ENCODE measurements around the gene INF2. TPM values are rescaled to one million over a fixed set of nuclear protein-coding genes. Genes with fewer than 3 reads are reported as not detected.

INF2 gene
- total RNA-seq, 6 experiments from 2014 or later = 47.5 to 98.2 (median 71.4) TPM

DNA sequence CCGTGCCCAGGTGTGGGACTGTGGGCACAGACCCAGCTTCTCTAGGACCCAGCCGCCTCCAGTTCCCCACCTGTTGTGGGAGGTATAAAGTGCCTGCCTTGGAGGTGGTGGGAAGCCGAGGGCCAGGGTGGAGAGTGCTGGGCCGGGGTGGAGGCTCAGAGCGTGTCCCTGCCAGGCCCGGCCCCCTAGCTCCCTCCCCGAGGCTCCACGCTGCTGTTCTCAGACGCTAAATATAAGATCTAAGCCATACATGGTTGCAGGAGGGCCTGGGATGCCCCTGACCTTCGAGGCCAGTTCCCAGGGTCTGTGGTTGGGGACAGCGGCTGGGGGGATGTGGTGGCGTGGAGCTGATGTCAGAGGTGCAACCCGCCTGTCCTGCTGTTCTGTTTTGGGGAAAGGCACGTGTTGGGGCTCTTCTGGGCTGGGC, 10.8 kb downstream of the INF2 start:
- no peak overlapping the region for H3K27ac ChIP-seq
- H3K4me1 ChIP-seq = peaks cover 0 to 36% (median 7%) of the 10 kb centered on the region in 4 donors
- no peak overlapping the region for H3K4me3 ChIP-seq
- ATAC-seq (no peak), DNase-seq (no peak)
- no peaks in the 10 kb centered on the region for H3K27me3 ChIP-seq
- WGBS (ENCODE audit: insufficient coverage, low coverage, low lambda C conversion rate, missing lambda C conversion rate) = 83% methylated on average over 5 of the region's 14 CpGs
- no peak for TF ChIP-seq POLR2A (IDR thresholded peaks at IDR 0.05)
- TF ChIP-seq, protein P1, sequence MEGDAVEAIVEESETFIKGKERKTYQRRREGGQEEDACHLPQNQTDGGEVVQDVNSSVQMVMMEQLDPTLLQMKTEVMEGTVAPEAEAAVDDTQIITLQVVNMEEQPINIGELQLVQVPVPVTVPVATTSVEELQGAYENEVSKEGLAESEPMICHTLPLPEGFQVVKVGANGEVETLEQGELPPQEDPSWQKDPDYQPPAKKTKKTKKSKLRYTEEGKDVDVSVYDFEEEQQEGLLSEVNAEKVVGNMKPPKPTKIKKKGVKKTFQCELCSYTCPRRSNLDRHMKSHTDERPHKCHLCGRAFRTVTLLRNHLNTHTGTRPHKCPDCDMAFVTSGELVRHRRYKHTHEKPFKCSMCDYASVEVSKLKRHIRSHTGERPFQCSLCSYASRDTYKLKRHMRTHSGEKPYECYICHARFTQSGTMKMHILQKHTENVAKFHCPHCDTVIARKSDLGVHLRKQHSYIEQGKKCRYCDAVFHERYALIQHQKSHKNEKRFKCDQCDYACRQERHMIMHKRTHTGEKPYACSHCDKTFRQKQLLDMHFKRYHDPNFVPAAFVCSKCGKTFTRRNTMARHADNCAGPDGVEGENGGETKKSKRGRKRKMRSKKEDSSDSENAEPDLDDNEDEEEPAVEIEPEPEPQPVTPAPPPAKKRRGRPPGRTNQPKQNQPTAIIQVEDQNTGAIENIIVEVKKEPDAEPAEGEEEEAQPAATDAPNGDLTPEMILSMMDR (IDR thresholded peaks at IDR 0.05) = no peak
- no peaks in the 10 kb centered on the region for H3K9me3 ChIP-seq
- intact Hi-C loops (cut with DNase I) = no loop called here
- H3K36me3 ChIP-seq = peaks cover 0 to 26% (median 11%) of the 10 kb centered on the region in 4 donors

GRCh38 chr14:104700747-104701217, 11.4 kb downstream of the INF2 start:
- Histone ChIP-seq H3K36me3 (peaks cover 0 to 26% (median 11%) of the 10 kb centered on the region in 4 donors), H3K9me3 (no peaks in the 10 kb centered on the region), H3K27me3 (no peaks in the 10 kb centered on the region), H3K4me1 (peaks cover 0 to 31% (median 6%) of the 10 kb centered on the region in 4 donors), H3K27ac (no peak overlapping the region), H3K4me3 (no peak overlapping the region)
- intact Hi-C loops (cut with DNase I) = no loop called here
- TF ChIP-seq, protein P1 (IDR thresholded peaks at IDR 0.05) = no peak
- TF ChIP-seq POLR2A (IDR thresholded peaks at IDR 0.05) = no peak
- WGBS (ENCODE audit: insufficient coverage, low coverage, low lambda C conversion rate, missing lambda C conversion rate) = 76% methylated on average over 7 of the region's 22 CpGs
- ATAC-seq (no peak), DNase-seq (no peak)

DNA sequence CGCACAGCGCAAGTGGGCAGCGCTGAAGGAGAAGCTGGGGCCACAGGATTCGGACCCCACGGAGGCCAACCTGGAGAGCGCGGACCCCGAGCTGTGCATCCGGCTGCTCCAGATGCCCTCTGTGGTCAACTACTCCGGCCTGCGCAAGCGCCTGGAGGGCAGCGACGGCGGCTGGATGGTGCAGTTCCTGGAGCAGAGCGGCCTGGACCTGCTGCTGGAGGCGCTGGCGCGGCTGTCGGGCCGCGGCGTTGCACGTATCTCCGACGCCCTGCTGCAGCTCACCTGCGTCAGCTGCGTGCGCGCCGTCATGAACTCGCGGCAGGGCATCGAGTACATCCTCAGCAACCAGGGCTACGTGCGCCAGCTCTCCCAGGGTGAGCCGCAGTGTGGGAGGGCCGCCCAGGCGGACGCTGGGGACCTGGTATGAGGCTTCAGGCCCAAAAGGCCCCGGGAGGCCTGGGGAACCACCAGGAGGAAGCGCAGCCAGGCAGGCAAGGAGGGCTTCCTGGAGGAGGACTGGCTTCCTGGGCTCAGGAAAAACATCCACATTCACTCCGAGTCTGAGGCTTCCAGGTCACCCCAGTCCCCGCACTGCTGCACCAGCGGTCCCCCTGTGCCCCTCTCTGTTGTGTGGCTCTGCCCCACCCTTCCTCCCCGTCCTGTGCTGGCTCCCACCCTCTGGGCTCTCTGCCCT, 12.1 kb downstream of the INF2 start:
- H3K36me3 ChIP-seq = peaks cover 0 to 21% (median 11%) of the 10 kb centered on the region in 4 donors
- intact Hi-C loops (cut with DNase I) = no loop called here

DNA sequence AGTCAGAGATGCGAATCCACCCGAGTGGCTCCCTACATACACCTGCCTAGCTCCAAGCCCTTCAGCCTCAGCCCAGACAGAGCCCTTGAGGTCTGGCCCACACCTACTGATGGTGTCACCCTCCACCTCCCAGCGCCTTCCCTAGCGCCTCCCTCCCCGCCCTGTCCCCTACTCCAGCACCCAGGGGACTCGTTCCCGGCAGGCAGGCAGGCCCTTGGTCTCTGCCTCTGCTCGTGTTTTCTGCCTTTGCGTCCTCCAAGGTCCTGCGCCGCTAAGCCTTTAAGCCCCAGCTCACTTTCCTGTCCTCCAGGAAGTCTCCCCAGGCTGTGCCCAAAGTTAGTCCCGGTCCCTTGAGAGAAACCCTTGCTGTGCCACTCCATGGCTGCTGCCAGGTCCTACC, 12.7 kb downstream of the INF2 start:
- DNase-seq = no peak
- TF ChIP-seq POLR2A (IDR thresholded peaks at IDR 0.05) = no peak
- TF ChIP-seq, protein P1 (IDR thresholded peaks at IDR 0.05) = no peak
- intact Hi-C loops (cut with DNase I) = no loop called here

More for the DNA sequence above, 12.1 kb downstream of the INF2 start:
- Histone ChIP-seq H3K27me3 (no peaks in the 10 kb centered on the region), H3K27ac (no peak overlapping the region), H3K9me3 (no peaks in the 10 kb centered on the region), H3K4me3 (no peak overlapping the region), H3K4me1 (peaks cover 0 to 23% (median 6%) of the 10 kb centered on the region in 4 donors)
- DNase-seq = no peak
- 100% methylated on average over 2 of the region's 46 CpGs for WGBS (ENCODE audit: insufficient coverage, low coverage, low lambda C conversion rate, missing lambda C conversion rate)
- ATAC-seq = no peak
- TF ChIP-seq, protein P1 (IDR thresholded peaks at IDR 0.05) = no peak
- TF ChIP-seq POLR2A (IDR thresholded peaks at IDR 0.05) = no peak

More for the DNA sequence above, 12.7 kb downstream of the INF2 start:
- ATAC-seq = no peak
- H3K4me1 ChIP-seq = peaks cover 0 to 19% (median 6%) of the 10 kb centered on the region in 4 donors
- no CpG with 5 or more reads among the region's 12 CpGs for WGBS (ENCODE audit: insufficient coverage, low coverage, low lambda C conversion rate, missing lambda C conversion rate)
- H3K36me3 ChIP-seq = peaks cover 0 to 21% (median 11%) of the 10 kb centered on the region in 4 donors
- no peak overlapping the region for H3K4me3 ChIP-seq
- H3K27me3 ChIP-seq = no peaks in the 10 kb centered on the region
- H3K9me3 ChIP-seq = no peaks in the 10 kb centered on the region
- H3K27ac ChIP-seq = no peak overlapping the region

Measured in right lobe of liver (tissue), 6 donors.